CD4-positive, alpha-beta memory T cell (primary cell): ENCODE measurements around the gene ADGRG6. TPM values are rescaled to one million over a fixed set of nuclear protein-coding genes. Genes with fewer than 3 reads are reported as not detected.

ENCODE experiments used
- CTCF ChIA-PET: fragments of 350-600 bp; sonication (Branson Sonifier 250); formaldehyde crosslinking; loops from one replicate; lab custom pipeline; 2021; ENCODE audit warnings: inconsistent platforms; ENCODE audit not compliant: partially characterized antibody; lab: Charles Lee
- POLR2A ChIA-PET: fragments of 350-600 bp; sonication (Branson Sonifier 250); formaldehyde crosslinking; loops from one replicate; lab custom pipeline; 2021; ENCODE audit not compliant: partially characterized antibody; lab: Charles Lee
- DNase-seq, 5 donors: peaks; one replicate each; pipeline versions ENCODE4 v3.0.0 to v3.0.0-alpha.2; 2020 to 2022; ENCODE audit warnings: mixed read lengths in 1 of 5
- H3K27ac ChIP-seq: one replicate; pipeline ENCODE4 v1.7.0; 2013; ENCODE audit warnings: low read depth, low read length
- H3K27me3 ChIP-seq: 2 replicates; pipeline ENCODE4 v1.7.0; 2013; ENCODE audit warnings: mild to moderate bottlenecking, low read length, moderate library complexity; ENCODE audit not compliant: insufficient read depth
- H3K36me3 ChIP-seq: 2 replicates; pipeline ENCODE4 v1.7.0; 2013; ENCODE audit warnings: mild to moderate bottlenecking, low read length, moderate library complexity; ENCODE audit not compliant: insufficient read depth
- H3K4me1 ChIP-seq: 2 replicates; pipeline ENCODE4 v1.7.0; 2013; ENCODE audit warnings: mild to moderate bottlenecking, low read length, moderate library complexity; ENCODE audit not compliant: insufficient read depth
- H3K4me3 ChIP-seq, 2 donors: one replicate each; pipeline ENCODE4 v1.7.0; 2013; ENCODE audit warnings: low read length in 2 of 2, mild to moderate bottlenecking in 1 of 2
- H3K9me3 ChIP-seq, 2 donors: one replicate each; pipeline ENCODE4 v1.7.0; 2013; ENCODE audit warnings: low read length in 2 of 2, control low read depth in 1 of 2; ENCODE audit not compliant: control insufficient read depth in 1 of 2
- H3K27ac Mint-ChIP-seq, 7 donors: one replicate each; pipeline ENCODE4 v1.8.0; 2020 to 2021; ENCODE audit warnings: mixed read lengths in 7 of 7, mild to moderate bottlenecking in 6 of 7, inconsistent platforms in 3 of 7, moderate library complexity in 3 of 7
- H3K27me3 Mint-ChIP-seq, 2 donors: one replicate each; pipeline ENCODE4 v1.8.0; 2020 to 2021; ENCODE audit warnings: mixed read lengths in 2 of 2
- H3K36me3 Mint-ChIP-seq, 2 donors: one replicate each; pipeline ENCODE4 v1.8.0; 2020 to 2021; ENCODE audit warnings: mixed read lengths in 2 of 2, inconsistent platforms in 1 of 2, mild to moderate bottlenecking in 1 of 2
- H3K4me1 Mint-ChIP-seq, 4 donors: one replicate each; pipeline ENCODE4 v1.8.0; 2020 to 2021; ENCODE audit warnings: mixed read lengths in 4 of 4, mild to moderate bottlenecking in 1 of 4
- H3K4me3 Mint-ChIP-seq, 8 donors: one replicate each; pipeline ENCODE4 v1.8.0; 2020 to 2021; ENCODE audit warnings: mixed read lengths in 8 of 8, mild to moderate bottlenecking in 7 of 8, moderate library complexity in 6 of 8, inconsistent platforms in 3 of 8
- H3K9me3 Mint-ChIP-seq, 8 donors: one replicate each; pipeline ENCODE4 v1.8.0; 2020 to 2021; ENCODE audit warnings: mixed read lengths in 8 of 8, mild to moderate bottlenecking in 5 of 8, inconsistent platforms in 3 of 8, moderate library complexity in 1 of 8
- intact Hi-C: fragments of 100-400 bp; cut with micrococcal nuclease; formaldehyde crosslinking; loops from one replicate; pipeline ENCODE4 v1.15.1; 2023
- polyA plus RNA-seq, 2 donors: library from polyadenylated mRNA; unstranded; fragments of 300-500 nt; fragmentation: Illumina TruSeq; gene quantifications; one replicate each; pipeline ENCODE4 v1.2.3, GENCODE V29; 2021
- total RNA-seq, 2 experiments: library from RNA; stranded (reverse); gene quantifications; one replicate each; pipeline ENCODE4 v1.2.3, GENCODE V29; 2021

The ADGRG6 gene
- total and polyA plus RNA-seq, 4 experiments from 2014 or later: 0.22 to 0.47 TPM; not detected in 2

DNA sequence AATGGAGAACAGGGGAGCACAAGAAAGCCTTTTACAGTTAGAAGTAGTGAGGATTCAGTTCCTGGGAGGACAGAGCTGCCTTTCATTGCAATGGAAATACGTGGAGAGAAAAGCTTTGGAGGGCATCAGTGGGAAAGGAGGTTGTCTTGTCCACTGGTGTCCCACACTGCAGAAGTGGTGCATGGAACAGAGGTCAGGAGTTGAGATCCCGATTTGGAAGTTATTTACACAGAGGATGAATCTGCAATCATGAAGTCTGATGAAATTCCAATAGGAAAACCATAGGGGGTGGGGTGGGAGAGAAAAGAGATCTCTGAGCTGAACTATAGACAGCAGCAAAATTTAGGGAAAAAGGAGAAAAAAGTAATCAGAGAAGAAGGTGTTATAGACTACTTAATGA lies 33.6 kb downstream of the ADGRG6 start:
- Mint-ChIP-seq H3K27me3 (peaks cover 0 to 3% of the 10 kb centered on the region in 2 donors), H3K36me3 (no peaks in the 10 kb centered on the region), H3K4me3 (no peak overlapping the region), H3K4me1 (peaks cover 0 to 6% (median 5%) of the 10 kb centered on the region in 4 donors), H3K27ac (no peak overlapping the region), H3K9me3 (no peaks in the 10 kb centered on the region)
- intact Hi-C loops: no loop called here
- Histone ChIP-seq H3K27ac (no peak overlapping the region), H3K36me3 (no peaks in the 10 kb centered on the region), H3K4me3 (no peak overlapping the region), H3K27me3 (no peaks in the 10 kb centered on the region), H3K4me1 (no peaks in the 10 kb centered on the region), H3K9me3 (no peaks in the 10 kb centered on the region)
- POLR2A ChIA-PET: no interaction called here
- DNase-seq: no peak
- CTCF ChIA-PET: no interaction called here

DNA sequence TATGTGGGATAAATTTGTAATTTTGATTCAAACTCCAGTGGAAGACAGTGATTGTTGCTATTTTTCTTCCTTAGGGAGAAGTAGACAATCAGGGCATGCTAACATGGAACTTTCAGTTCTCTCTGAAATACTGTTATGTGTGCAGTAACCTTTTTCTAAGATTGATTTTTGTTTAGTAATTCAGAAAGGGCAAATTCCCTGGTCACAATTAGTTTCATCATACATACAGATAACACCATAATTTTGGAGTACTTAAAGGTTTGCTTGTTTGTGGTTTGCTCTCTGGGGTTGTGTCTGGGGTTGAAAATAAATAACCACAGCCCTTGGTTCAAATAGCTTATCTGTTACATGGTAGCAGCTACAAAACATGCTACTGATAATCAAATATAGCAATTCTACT lies 34.4 kb downstream of the ADGRG6 start:
- no peaks in the 10 kb centered on the region for H3K27me3 ChIP-seq
- Mint-ChIP-seq H3K4me3 (no peak overlapping the region), H3K36me3 (no peaks in the 10 kb centered on the region), H3K27me3 (peaks cover 1 to 3% of the 10 kb centered on the region in 2 donors), H3K4me1 (peaks cover 0 to 3% (median 3%) of the 10 kb centered on the region in 4 donors), H3K27ac (no peak overlapping the region), H3K9me3 (peaks cover 0 to 3% (median 0%) of the 10 kb centered on the region in 8 donors)
- H3K4me1 ChIP-seq: no peaks in the 10 kb centered on the region
- no peak for DNase-seq
- CTCF ChIA-PET: no interaction called here
- no peaks in the 10 kb centered on the region for H3K36me3 ChIP-seq
- POLR2A ChIA-PET: no interaction called here
- H3K4me3 ChIP-seq: no peak overlapping the region
- intact Hi-C loops: no loop called here
- H3K27ac ChIP-seq: no peak overlapping the region
- no peaks in the 10 kb centered on the region for H3K9me3 ChIP-seq

DNA sequence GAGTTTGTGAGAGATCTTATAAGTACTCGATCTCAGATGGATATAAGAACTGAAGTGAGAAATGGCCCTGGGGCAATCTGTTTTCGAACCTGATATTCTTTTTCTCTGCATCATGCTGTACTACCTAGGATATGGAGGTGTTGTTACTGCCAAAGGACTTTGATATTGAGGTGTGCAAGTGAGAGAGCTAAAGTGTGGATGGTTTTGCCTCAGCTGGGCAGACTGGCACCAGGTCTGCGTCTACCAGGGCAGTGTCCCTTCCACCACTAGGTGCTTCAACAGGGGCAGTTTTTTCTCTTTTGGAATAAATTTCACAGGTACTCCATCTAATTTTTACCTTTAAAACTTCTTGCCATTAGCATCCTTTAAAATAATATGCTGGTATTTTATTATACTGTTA lies 35.0 kb downstream of the ADGRG6 start:
- intact Hi-C loops: no loop called here
- Histone ChIP-seq H3K36me3 (no peaks in the 10 kb centered on the region), H3K4me3 (no peak overlapping the region), H3K27ac (no peak overlapping the region), H3K4me1 (no peaks in the 10 kb centered on the region), H3K9me3 (no peaks in the 10 kb centered on the region), H3K27me3 (no peaks in the 10 kb centered on the region)
- peaks cover 2 to 3% of the 10 kb centered on the region in 2 donors for H3K27me3 Mint-ChIP-seq
- no peak overlapping the region for H3K27ac Mint-ChIP-seq
- no peaks in the 10 kb centered on the region for H3K4me1 Mint-ChIP-seq
- no peaks in the 10 kb centered on the region for H3K36me3 Mint-ChIP-seq
- no peak overlapping the region for H3K4me3 Mint-ChIP-seq
- ChIA-PET CTCF (no interaction called here), POLR2A (no interaction called here)
- H3K9me3 Mint-ChIP-seq: peaks cover 0 to 3% (median 0%) of the 10 kb centered on the region in 8 donors
- no peak for DNase-seq

DNA sequence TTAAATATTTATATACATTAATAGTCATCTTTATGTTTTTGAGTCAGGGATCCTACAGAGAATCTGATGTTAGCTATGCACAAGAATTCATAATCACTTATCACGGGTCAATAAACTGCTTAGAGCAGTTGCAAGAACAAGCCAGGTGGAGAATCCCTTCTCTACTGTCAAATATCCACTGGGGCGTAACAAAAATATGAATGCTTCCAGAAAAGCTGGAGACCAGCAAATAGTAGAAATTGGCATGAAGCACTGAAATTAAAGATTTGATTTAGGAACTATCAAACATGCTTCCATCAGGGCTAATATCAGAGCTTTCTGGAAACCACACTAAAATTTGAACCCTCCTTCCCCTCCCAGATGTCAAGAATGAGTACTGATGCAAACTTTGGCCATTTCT lies 37.3 kb downstream of the ADGRG6 start:
- H3K27me3 Mint-ChIP-seq: peaks cover 4 to 5% of the 10 kb centered on the region in 2 donors
- peaks cover 0 to 3% (median 0%) of the 10 kb centered on the region in 8 donors for H3K9me3 Mint-ChIP-seq
- no peak overlapping the region for H3K27ac Mint-ChIP-seq
- H3K4me1 Mint-ChIP-seq: no peaks in the 10 kb centered on the region
- no peaks in the 10 kb centered on the region for H3K36me3 ChIP-seq
- DNase-seq: no peak
- H3K27ac ChIP-seq: no peak overlapping the region
- H3K4me3 ChIP-seq: no peak overlapping the region
- no peak overlapping the region for H3K4me3 Mint-ChIP-seq
- H3K27me3 ChIP-seq: no peaks in the 10 kb centered on the region
- no peaks in the 10 kb centered on the region for H3K36me3 Mint-ChIP-seq
- ChIA-PET POLR2A (no interaction called here), CTCF (no interaction called here)
- intact Hi-C loops: no loop called here
- H3K9me3 ChIP-seq: no peaks in the 10 kb centered on the region
- H3K4me1 ChIP-seq: no peaks in the 10 kb centered on the region

DNA sequence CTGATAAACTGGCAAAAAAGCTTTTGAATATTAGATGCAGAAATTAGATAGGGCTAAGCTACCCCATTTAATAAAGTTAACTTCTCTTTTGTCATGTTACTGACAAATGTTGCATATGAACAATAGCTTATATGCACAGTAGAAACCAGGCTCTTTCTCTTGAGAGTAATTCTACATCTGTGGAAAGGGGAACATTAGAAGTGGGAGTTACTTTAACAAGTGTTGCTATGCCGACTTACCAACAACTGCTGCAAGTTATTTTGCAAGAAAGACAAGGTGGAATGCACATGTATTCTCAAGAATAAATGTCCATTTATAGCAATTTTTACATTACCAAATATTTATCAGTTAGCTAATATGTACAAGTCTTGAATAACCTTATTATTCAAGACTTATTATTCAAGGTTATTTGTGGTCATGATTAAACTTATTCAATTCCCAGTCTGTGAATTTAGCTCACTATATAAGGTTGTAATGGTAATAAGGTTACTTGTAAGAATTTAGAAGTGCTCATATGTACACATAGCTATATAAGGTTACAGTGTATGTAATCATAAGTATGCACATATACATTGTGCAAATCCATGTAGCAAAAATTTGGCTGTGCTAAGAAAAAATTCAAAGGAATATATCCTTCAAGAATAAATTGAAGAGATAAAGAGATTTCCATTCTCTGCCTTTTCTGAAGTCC lies 38.3 kb downstream of the ADGRG6 start:
- H3K4me1 Mint-ChIP-seq: no peaks in the 10 kb centered on the region
- Histone ChIP-seq H3K27ac (no peak overlapping the region), H3K4me3 (no peak overlapping the region), H3K36me3 (no peaks in the 10 kb centered on the region), H3K4me1 (no peaks in the 10 kb centered on the region), H3K27me3 (no peaks in the 10 kb centered on the region), H3K9me3 (no peaks in the 10 kb centered on the region)
- H3K4me3 Mint-ChIP-seq: no peak overlapping the region
- intact Hi-C loops: no loop called here
- peaks cover 0 to 3% (median 0%) of the 10 kb centered on the region in 8 donors for H3K9me3 Mint-ChIP-seq
- DNase-seq: no peak
- ChIA-PET POLR2A (no interaction called here), CTCF (no interaction called here)
- no peaks in the 10 kb centered on the region for H3K36me3 Mint-ChIP-seq
- H3K27ac Mint-ChIP-seq: no peak overlapping the region
- peaks cover 5 to 7% of the 10 kb centered on the region in 2 donors for H3K27me3 Mint-ChIP-seq

DNA sequence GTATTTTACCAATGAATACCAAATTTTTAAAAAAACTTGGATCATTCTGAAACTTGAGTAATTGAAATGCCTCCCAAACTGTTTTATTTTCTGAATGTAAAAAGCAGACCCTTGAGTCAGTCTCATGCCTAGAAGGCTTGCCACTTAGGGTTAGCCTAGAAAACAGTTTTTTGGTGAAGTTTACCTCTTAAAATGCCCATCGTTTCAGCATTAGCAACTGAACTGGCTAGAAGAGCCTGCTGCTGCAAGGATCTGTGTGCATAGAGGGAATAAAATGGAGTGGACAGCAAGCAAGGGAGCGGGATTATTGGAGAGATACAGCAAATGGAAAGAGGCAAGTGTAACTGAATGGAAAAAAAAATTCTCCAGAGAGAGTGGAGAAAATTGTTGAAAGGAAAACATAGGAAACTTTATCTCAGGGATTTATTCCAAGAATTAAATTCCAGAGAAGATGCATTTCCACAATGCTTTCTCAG lies 40.1 kb downstream of the ADGRG6 start:
- Mint-ChIP-seq H3K9me3 (peaks cover 0 to 3% (median 0%) of the 10 kb centered on the region in 8 donors), H3K36me3 (no peaks in the 10 kb centered on the region), H3K4me1 (no peaks in the 10 kb centered on the region), H3K4me3 (no peak overlapping the region), H3K27ac (no peak overlapping the region), H3K27me3 (peaks cover 5 to 6% of the 10 kb centered on the region in 2 donors)
- ChIA-PET CTCF (no interaction called here), POLR2A (no interaction called here)
- H3K36me3 ChIP-seq: no peaks in the 10 kb centered on the region
- no peaks in the 10 kb centered on the region for H3K27me3 ChIP-seq
- H3K4me1 ChIP-seq: no peaks in the 10 kb centered on the region
- H3K27ac ChIP-seq: no peak overlapping the region
- intact Hi-C loops: no loop called here
- no peak for DNase-seq
- no peak overlapping the region for H3K4me3 ChIP-seq
- no peaks in the 10 kb centered on the region for H3K9me3 ChIP-seq

DNA sequence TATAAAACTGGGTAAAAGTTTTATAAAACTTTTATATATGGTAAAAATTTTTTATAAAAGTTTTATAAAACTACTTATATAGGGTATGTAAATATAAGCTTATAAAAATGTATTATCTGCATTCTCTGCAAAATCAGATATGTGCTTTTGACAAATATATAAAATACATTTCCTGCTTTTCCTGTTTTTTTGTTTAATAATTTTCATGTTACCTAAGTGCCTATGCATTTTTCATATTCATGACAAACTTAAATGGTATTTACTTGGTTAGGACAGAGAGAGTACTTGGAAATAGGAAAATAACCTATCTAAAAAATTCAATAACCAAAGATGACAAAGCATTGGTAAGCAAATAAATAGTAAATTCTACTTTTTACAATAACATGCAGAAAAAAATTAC lies 41.2 kb downstream of the ADGRG6 start:
- peaks cover 0 to 3% (median 0%) of the 10 kb centered on the region in 8 donors for H3K9me3 Mint-ChIP-seq
- peaks cover 6 to 7% of the 10 kb centered on the region in 2 donors for H3K27me3 Mint-ChIP-seq
- Histone ChIP-seq H3K27ac (no peak overlapping the region), H3K36me3 (no peaks in the 10 kb centered on the region), H3K4me1 (no peaks in the 10 kb centered on the region), H3K27me3 (no peaks in the 10 kb centered on the region), H3K4me3 (no peak overlapping the region), H3K9me3 (no peaks in the 10 kb centered on the region)
- H3K4me1 Mint-ChIP-seq: no peaks in the 10 kb centered on the region
- intact Hi-C loops: no loop called here
- CTCF ChIA-PET: no interaction called here
- no peaks in the 10 kb centered on the region for H3K36me3 Mint-ChIP-seq
- POLR2A ChIA-PET: no interaction called here
- H3K4me3 Mint-ChIP-seq: no peak overlapping the region
- no peak overlapping the region for H3K27ac Mint-ChIP-seq
- no peak for DNase-seq
